IMR-90 (cell line): ENCODE results near the gene CDK5RAP2. TPM values are rescaled to one million over a fixed set of nuclear protein-coding genes. Genes with fewer than 3 reads are reported as not detected.

Experiments
- ATAC-seq: fragments of 200-7000 bp; cut with Tn5 transposase; 2 replicates; pipeline ENCODE4 v1.9.1; 2020; ENCODE audit warnings: low read depth, mild to moderate bottlenecking, moderate library complexity
- BruUV-seq: library from RNA; stranded (reverse); fragments of 400-500 nt; replicated peaks from 2 replicates; lab custom pipeline; 2021; lab: Mats Ljungman, UMichigan
- CTCF ChIA-PET: fragments of 300-600 bp; formaldehyde crosslinking; extraction: SDS; loops from one replicate; lab custom pipeline; 2021; ENCODE audit warnings: antibody characterized with exemption; lab: Yijun Ruan, JAX
- POLR2A ChIA-PET: fragments of 300-600 bp; sonication (Branson Sonifier 250); formaldehyde crosslinking; loops from one replicate; lab custom pipeline; 2022; ENCODE audit warnings: antibody characterized with exemption; ENCODE audit not compliant: unreplicated experiment; lab: Charles Lee
- DNase-seq: peaks from one replicate; pipeline ENCODE4 v3.0.0; 2013
- H2AFZ ChIP-seq: replicated peaks from 2 replicates; pipeline ENCODE3; 2013; ENCODE audit warnings: low read length, mild to moderate bottlenecking; ENCODE audit not compliant: poor library complexity
- H2AK5ac ChIP-seq: 2 replicates; pipeline ENCODE4 v1.6.1; 2013; ENCODE audit warnings: low read depth, low read length, inconsistent platforms
- H2AK9ac ChIP-seq: replicated peaks from 2 replicates; pipeline ENCODE3; 2013; ENCODE audit warnings: mild to moderate bottlenecking, low read depth, low read length, moderate library complexity; ENCODE audit not compliant: poor library complexity
- H2BK120ac ChIP-seq: 2 replicates; pipeline ENCODE4 v1.6.1; 2013; ENCODE audit warnings: low read depth, low read length, inconsistent platforms
- H2BK15ac ChIP-seq: 3 replicates; pipeline ENCODE4 v1.6.1; 2013; ENCODE audit warnings: low read depth, low read length, inconsistent platforms
- H2BK20ac ChIP-seq: 2 replicates; pipeline ENCODE4 v1.6.1; 2013; ENCODE audit warnings: low read depth, mild to moderate bottlenecking, inconsistent platforms, low read length, moderate library complexity
- H2BK5ac ChIP-seq: 2 replicates; pipeline ENCODE4 v1.6.1; 2013; ENCODE audit warnings: mild to moderate bottlenecking, low read depth, low read length, inconsistent platforms; ENCODE audit not compliant: poor library complexity, severe bottlenecking
- H3K14ac ChIP-seq: replicated peaks from 2 replicates; pipeline ENCODE4 v1.6.1; 2013; ENCODE audit warnings: low read depth, low read length, inconsistent platforms
- H3K18ac ChIP-seq: 2 replicates; pipeline ENCODE4 v1.6.1; 2013; ENCODE audit warnings: low read depth, low read length, control low read depth
- H3K23ac ChIP-seq: 2 replicates; pipeline ENCODE4 v1.6.1; 2013; ENCODE audit warnings: low read depth, low read length, inconsistent platforms
- H3K27ac ChIP-seq: 2 replicates; pipeline ENCODE4 v1.5.1; 2013; ENCODE audit warnings: mild to moderate bottlenecking, control low read depth, low read length; ENCODE audit not compliant: insufficient read depth
- H3K27me3 ChIP-seq: 2 replicates; pipeline ENCODE4 v1.6.1; 2013; ENCODE audit warnings: low read length; ENCODE audit not compliant: control insufficient read depth, insufficient read depth
- H3K36me3 ChIP-seq: 2 replicates; pipeline ENCODE4 v1.6.1; 2013; ENCODE audit warnings: low read length, mixed read lengths; ENCODE audit not compliant: control insufficient read depth, insufficient read depth
- H3K4ac ChIP-seq: 2 replicates; pipeline ENCODE4 v1.6.1; 2013; ENCODE audit warnings: low read depth, low read length, inconsistent platforms
- H3K4me1 ChIP-seq: 2 replicates; pipeline ENCODE4 v1.6.1; 2013; ENCODE audit warnings: low read length, mixed read lengths; ENCODE audit not compliant: control insufficient read depth, insufficient read depth
- H3K4me2 ChIP-seq: 2 replicates; pipeline ENCODE4 v1.6.1; 2013; ENCODE audit warnings: low read depth, mild to moderate bottlenecking, control low read depth, low read length, moderate library complexity
- H3K4me3 ChIP-seq: 2 replicates; pipeline ENCODE4 v1.5.1; 2013; ENCODE audit warnings: low read depth, mild to moderate bottlenecking, control low read depth, low read length, moderate library complexity; ENCODE audit not compliant: insufficient read depth
- H3K56ac ChIP-seq: 2 replicates; pipeline ENCODE4 v1.6.1; 2013; ENCODE audit warnings: low read length, inconsistent platforms; ENCODE audit not compliant: insufficient read depth; ENCODE audit errors: extremely low read depth
- H3K79me1 ChIP-seq, 2 experiments: 2 replicates each; pipeline ENCODE4 v1.6.1; 2013; ENCODE audit warnings: low read length in 2 of 2, inconsistent platforms in 1 of 2, low read depth in 1 of 2
- H3K9ac ChIP-seq: 2 replicates; pipeline ENCODE4 v1.6.1; 2013; ENCODE audit warnings: low read depth, low read length, control low read depth
- H3K9me1 ChIP-seq: 2 replicates; pipeline ENCODE4 v1.6.1; 2013; ENCODE audit warnings: low read length, inconsistent platforms; ENCODE audit not compliant: insufficient read depth
- H3K9me3 ChIP-seq: 2 replicates; pipeline ENCODE4 v1.6.1; 2013; ENCODE audit warnings: low read length; ENCODE audit not compliant: control insufficient read depth, insufficient read depth
- H4K20me1 ChIP-seq: 2 replicates; pipeline ENCODE4 v1.6.1; 2013; ENCODE audit warnings: low read length, inconsistent platforms; ENCODE audit not compliant: insufficient read depth
- H4K5ac ChIP-seq: 2 replicates; pipeline ENCODE4 v1.6.1; 2013; ENCODE audit warnings: mild to moderate bottlenecking, low read depth, low read length, control low read depth
- H4K8ac ChIP-seq, 2 experiments: 2 replicates each; pipeline ENCODE4 v1.6.1; 2013; ENCODE audit warnings: low read depth in 2 of 2, low read length in 2 of 2, control low read depth in 1 of 2, inconsistent platforms in 1 of 2
- H4K91ac ChIP-seq: 2 replicates; pipeline ENCODE4 v1.6.1; 2013; ENCODE audit warnings: low read depth, low read length, inconsistent platforms; ENCODE audit not compliant: insufficient read depth
- CHD1 ChIP-seq: IDR thresholded peaks from 2 replicates; pipeline ENCODE4 v1.6.1; 2012; ENCODE audit warnings: low read depth, low read length, improper control_type of control experiment
- MAFK ChIP-seq: IDR thresholded peaks from 2 replicates; pipeline ENCODE4 v1.6.1; 2012; ENCODE audit warnings: low read depth, low read length, improper control_type of control experiment
- MXI1 ChIP-seq: IDR thresholded peaks from 2 replicates; pipeline ENCODE4 v1.6.1; 2012; ENCODE audit warnings: low read depth, mild to moderate bottlenecking, low read length, moderate library complexity, borderline replicate concordance
- RCOR1 ChIP-seq: IDR thresholded peaks from 2 replicates; pipeline ENCODE4 v1.6.1; 2012; ENCODE audit warnings: mild to moderate bottlenecking, low read length, improper control_type of control experiment; ENCODE audit not compliant: insufficient replicate concordance
- SMC3 ChIP-seq: fragments of 150-350 bp; IDR thresholded peaks from 2 replicates; pipeline ENCODE4 v1.6.1; 2016; ENCODE audit warnings: low read depth, mild to moderate bottlenecking, antibody characterized with exemption, low read length, moderate library complexity
- WGBS, 2 experiments: methylation state at CpG; one replicate each; pipeline versions ENCODE4 v1.1.5 to v1.1.7; 2013; ENCODE audit warnings: missing lambda C conversion rate in 2 of 2; ENCODE audit not compliant: insufficient read length in 1 of 2; ENCODE audit errors: extremely low coverage in 2 of 2; 5-methylcytosine and 5-hydroxymethylcytosine counted together
- dilution Hi-C: fragments of 300-500 bp; cut with HindIII; formaldehyde crosslinking; loops from one replicate; pipeline ENCODE4 v1.14.3; 2018; ENCODE audit warnings: low sequenced_read_pairs; ENCODE audit not compliant: unreplicated experiment
- in situ Hi-C: fragments of 300-500 bp; cut with MboI; formaldehyde crosslinking; loops from 3 replicates; pipeline ENCODE4 v1.14.3; 2019; ENCODE audit warnings: low sequenced_read_pairs, inconsistent platforms, mixed read lengths
- intact Hi-C: fragments of 100-400 bp; cut with micrococcal nuclease; formaldehyde crosslinking; loops from 2 replicates; pipeline ENCODE4 v1.10.0; 2022
- polyA plus RNA-seq, 3 experiments: library from polyadenylated mRNA; depleted of rRNA; stranded (reverse); fragments of >200 nt; gene quantifications; 2 replicates each; pipeline ENCODE4 v1.2.3, GENCODE V29; 2012; ENCODE audit warnings: low replicate concordance in 1 of 3
- total RNA-seq: library from RNA; depleted of rRNA; stranded (reverse); fragments of >200 nt; gene quantifications from 2 replicates; pipeline ENCODE4 v1.2.3, GENCODE V29; 2012
- TF ChIP-seq, protein P1 (sequence below): fragments of 150-350 bp; IDR thresholded peaks from 2 replicates; pipeline ENCODE4 v1.6.1; 2016; ENCODE audit warnings: low read depth, mild to moderate bottlenecking, low read length, moderate library complexity, borderline replicate concordance

CDK5RAP2 gene
- total and polyA plus RNA-seq, 2 of the 4 experiments (the other 2 are of a cell fraction), result 29.5 to 31.7 TPM

DNA sequence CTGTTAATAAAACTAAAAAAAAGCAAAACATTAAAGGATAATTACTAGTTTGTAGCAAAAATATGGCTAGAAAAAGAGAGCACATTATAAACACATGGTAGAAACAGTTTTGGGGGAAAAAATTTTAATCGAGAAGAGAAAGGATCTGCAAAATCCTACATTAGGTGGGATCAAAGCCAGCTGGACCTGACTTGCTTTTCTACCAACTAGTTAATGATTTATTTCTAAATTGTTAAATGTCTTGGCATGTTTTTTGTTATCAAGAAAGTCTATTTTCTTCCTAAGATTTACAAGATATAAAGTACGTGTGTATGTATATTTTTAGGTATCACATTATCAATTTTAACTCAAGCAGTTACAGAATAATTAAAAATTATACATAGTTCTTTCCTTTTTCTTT, 47.1 kb upstream of the CDK5RAP2 start:
- Histone ChIP-seq H3K36me3 (peaks cover 1% of the 10 kb centered on the region; the same call in 1 of the 2 replicates), H2AK9ac (no peak overlapping the region), H4K8ac (no peak overlapping the region), H4K91ac (no peak overlapping the region), H3K79me1 (peaks cover 0 to 14% of the 10 kb centered on the region in 2 experiments; a peak in 2 of 4 replicates), H3K4me1 (no peaks in the 10 kb centered on the region; the same call in 1 of the 2 replicates), H3K9me3 (no peaks in the 10 kb centered on the region), H3K9me1 (peaks cover 6% of the 10 kb centered on the region; the same call in 1 of the 2 replicates), H2AFZ (no peak overlapping the region), H2AK5ac (no peak overlapping the region), H2BK15ac (no peak overlapping the region), H3K4ac (no peak overlapping the region), H2BK120ac (no peak overlapping the region), H3K14ac (no peak overlapping the region), H4K20me1 (peaks cover 4% of the 10 kb centered on the region; the same call in 1 of the 2 replicates), H3K4me2 (no peak overlapping the region), H3K27me3 (no peaks in the 10 kb centered on the region), H3K56ac (no peak overlapping the region), H3K18ac (no peak overlapping the region), H2BK5ac (no peak overlapping the region), H3K23ac (no peak overlapping the region), H3K4me3 (no peak overlapping the region), H3K27ac (no peak overlapping the region), H4K5ac (no peak overlapping the region), H2BK20ac (no peak overlapping the region), H3K9ac (no peak overlapping the region)
- DNase-seq (no peak), ATAC-seq (no peak)
- intact Hi-C loops (loop anchor here (5.0 to 10.0 kb wide), 2 partner anchors 65 to 208 kb away; no protein-coding TSS in a partner anchor), dilution Hi-C loops (no loop called here), in situ Hi-C loops (no loop called here)
- ChIA-PET CTCF (no interaction called here), POLR2A (no interaction called here)
- no CpG with 5 or more reads among the region's 2 CpGs for WGBS, 2 experiments
- no peak for TF ChIP-seq SMC3
- TF ChIP-seq MXI1, result no peak
- TF ChIP-seq, protein P1, sequence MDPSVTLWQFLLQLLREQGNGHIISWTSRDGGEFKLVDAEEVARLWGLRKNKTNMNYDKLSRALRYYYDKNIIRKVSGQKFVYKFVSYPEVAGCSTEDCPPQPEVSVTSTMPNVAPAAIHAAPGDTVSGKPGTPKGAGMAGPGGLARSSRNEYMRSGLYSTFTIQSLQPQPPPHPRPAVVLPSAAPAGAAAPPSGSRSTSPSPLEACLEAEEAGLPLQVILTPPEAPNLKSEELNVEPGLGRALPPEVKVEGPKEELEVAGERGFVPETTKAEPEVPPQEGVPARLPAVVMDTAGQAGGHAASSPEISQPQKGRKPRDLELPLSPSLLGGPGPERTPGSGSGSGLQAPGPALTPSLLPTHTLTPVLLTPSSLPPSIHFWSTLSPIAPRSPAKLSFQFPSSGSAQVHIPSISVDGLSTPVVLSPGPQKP, result no peak
- no peak for TF ChIP-seq MAFK
- no peak for TF ChIP-seq RCOR1
- TF ChIP-seq CHD1, result no peak
- no TSS peak for BruUV-seq
